Hepatocyte (in vitro differentiated cells): ENCODE results near the gene SOBP. TPM values are rescaled to one million over a fixed set of nuclear protein-coding genes. Genes with fewer than 3 reads are reported as not detected.

ENCODE experiments used
- DNase-seq: peaks from one replicate; pipeline ENCODE4 v3.0.0-alpha.2; 2016; ENCODE audit warnings: low spot score
- H2AFZ ChIP-seq: fragments of 200-600 bp; sonication (generic); 2 replicates; pipeline ENCODE4 v1.6.0; 2016; ENCODE audit warnings: antibody characterized with exemption, mild to moderate bottlenecking
- H3K27ac ChIP-seq: fragments of 200-600 bp; sonication (generic); 2 replicates; pipeline ENCODE4 v1.5.1; 2016; ENCODE audit warnings: mild to moderate bottlenecking
- H3K27me3 ChIP-seq: fragments of 200-600 bp; sonication (generic); 2 replicates; pipeline ENCODE4 v1.6.1; 2016
- H3K36me3 ChIP-seq: fragments of 200-600 bp; sonication (generic); replicated peaks from 2 replicates; pipeline ENCODE4 v1.5.1; 2016; ENCODE audit warnings: low read depth; ENCODE audit not compliant: insufficient read depth
- H3K4me1 ChIP-seq: fragments of 200-600 bp; sonication (generic); 2 replicates; pipeline ENCODE4 v1.5.1; 2016; ENCODE audit warnings: mild to moderate bottlenecking, moderate library complexity; ENCODE audit not compliant: insufficient read depth
- H3K4me2 ChIP-seq: fragments of 200-600 bp; sonication (generic); 2 replicates; pipeline ENCODE4 v1.6.0; 2016
- H3K4me3 ChIP-seq: fragments of 200-600 bp; sonication (generic); 2 replicates; pipeline ENCODE4 v1.5.1; 2016; ENCODE audit warnings: mild to moderate bottlenecking
- H3K79me2 ChIP-seq: fragments of 200-600 bp; sonication (generic); 2 replicates; pipeline ENCODE4 v1.6.0; 2017; ENCODE audit warnings: mild to moderate bottlenecking
- H3K9me2 ChIP-seq: fragments of 200-600 bp; sonication (generic); replicated peaks from 2 replicates; pipeline ENCODE4 v1.6.0; 2017; ENCODE audit warnings: mild to moderate bottlenecking; ENCODE audit not compliant: insufficient read depth
- H3K9me3 ChIP-seq: fragments of 200-600 bp; sonication (generic); 2 replicates; pipeline ENCODE4 v1.5.1; 2016; ENCODE audit warnings: low read depth, mild to moderate bottlenecking
- H4K20me1 ChIP-seq: fragments of 200-600 bp; sonication (generic); 2 replicates; pipeline ENCODE4 v1.6.0; 2016; ENCODE audit warnings: mild to moderate bottlenecking; ENCODE audit not compliant: insufficient read depth, poor library complexity, severe bottlenecking
- CTCF ChIP-seq: fragments of 200-600 bp; sonication (generic); IDR thresholded peaks from 2 replicates; pipeline ENCODE4 v1.5.1; 2016; ENCODE audit warnings: antibody characterized with exemption, mild to moderate bottlenecking; ENCODE audit not compliant: poor library complexity
- EZH2 ChIP-seq: fragments of 200-600 bp; sonication (generic); IDR thresholded peaks from 2 replicates; pipeline ENCODE4 v1.6.1; 2016; ENCODE audit warnings: antibody characterized with exemption, mild to moderate bottlenecking, borderline replicate concordance
- EZH2phosphoT487 ChIP-seq: fragments of 200-600 bp; sonication (generic); IDR thresholded peaks from one replicate; pipeline ENCODE4 v1.6.1; 2018; ENCODE audit warnings: antibody characterized with exemption, mild to moderate bottlenecking, low read depth, moderate library complexity; ENCODE audit not compliant: unreplicated experiment, severe bottlenecking
- WGBS: methylation state at CpG from one replicate; pipeline ENCODE4 v1.1.6; 2016; ENCODE audit warnings: low lambda C conversion rate; ENCODE audit errors: missing lambda C conversion rate; 5-methylcytosine and 5-hydroxymethylcytosine counted together
- polyA plus RNA-seq: library from polyadenylated mRNA; unstranded; fragments of >200 nt; fragmentation: Nextera tagmentation; extraction: Ambion mirVana; gene quantifications from 2 replicates; pipeline ENCODE4 v1.2.1, GENCODE V29; 2016
- total RNA-seq: library from RNA; depleted of rRNA; stranded (reverse); fragments of >200 nt; gene quantifications from 2 replicates; pipeline ENCODE4 v1.2.3, GENCODE V29; 2014

SOBP gene
- total and polyA plus RNA-seq, 2 experiments from 2014 or later: 2.1 to 2.2 TPM

- no peaks in the 10 kb centered on the region for H3K9me3 ChIP-seq
- DNase-seq: no peak
- H3K4me3 ChIP-seq: no peak overlapping the region
- H3K27me3 ChIP-seq: no peaks in the 10 kb centered on the region
- no peak overlapping the region for H2AFZ ChIP-seq
- no peak overlapping the region for H3K4me2 ChIP-seq
- no peaks in the 10 kb centered on the region for H3K9me2 ChIP-seq
- no peaks in the 10 kb centered on the region for H3K79me2 ChIP-seq
- H3K27ac ChIP-seq: no peak overlapping the region
- WGBS: 76% methylated on average over 5 of the region's 5 CpGs
- H4K20me1 ChIP-seq: no peaks in the 10 kb centered on the region
- H3K36me3 ChIP-seq: no peaks in the 10 kb centered on the region
- no peaks in the 10 kb centered on the region for H3K4me1 ChIP-seq
- TF ChIP-seq CTCF (no peak), EZH2phosphoT487 (no peak), EZH2 (no peak)
Observed at GRCh38 chr6:107585815-107586435, 96.0 kb downstream of the SOBP start.

DNA sequence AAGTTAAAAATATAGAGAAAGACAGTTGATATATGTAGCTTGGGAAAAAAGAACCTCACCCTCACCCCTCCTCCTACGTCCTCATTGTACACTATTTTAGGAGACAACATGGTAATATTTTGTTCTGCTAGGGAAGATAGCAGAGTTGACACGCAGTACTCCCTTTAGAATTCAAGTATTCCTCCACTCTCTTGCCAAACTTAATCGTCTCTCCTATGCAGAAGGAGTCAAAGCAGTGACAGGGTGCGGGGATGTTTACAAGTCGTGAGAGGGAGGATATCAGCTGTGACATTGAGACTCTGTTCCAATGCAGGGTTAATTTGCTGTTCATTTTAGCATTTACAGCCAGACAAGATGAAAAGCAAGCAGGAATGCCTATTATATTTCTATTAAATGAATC, 97.5 kb downstream of the SOBP start:
- WGBS: 55% methylated on average over 5 of the region's 5 CpGs
- Histone ChIP-seq H3K4me1 (no peaks in the 10 kb centered on the region), H3K27me3 (no peaks in the 10 kb centered on the region), H3K36me3 (no peaks in the 10 kb centered on the region), H2AFZ (no peak overlapping the region), H4K20me1 (no peaks in the 10 kb centered on the region), H3K9me2 (no peaks in the 10 kb centered on the region), H3K4me3 (no peak overlapping the region), H3K27ac (no peak overlapping the region), H3K79me2 (no peaks in the 10 kb centered on the region), H3K9me3 (no peaks in the 10 kb centered on the region), H3K4me2 (no peak overlapping the region)
- DNase-seq: no peak
- TF ChIP-seq CTCF (no peak), EZH2phosphoT487 (no peak), EZH2 (no peak)

DNA sequence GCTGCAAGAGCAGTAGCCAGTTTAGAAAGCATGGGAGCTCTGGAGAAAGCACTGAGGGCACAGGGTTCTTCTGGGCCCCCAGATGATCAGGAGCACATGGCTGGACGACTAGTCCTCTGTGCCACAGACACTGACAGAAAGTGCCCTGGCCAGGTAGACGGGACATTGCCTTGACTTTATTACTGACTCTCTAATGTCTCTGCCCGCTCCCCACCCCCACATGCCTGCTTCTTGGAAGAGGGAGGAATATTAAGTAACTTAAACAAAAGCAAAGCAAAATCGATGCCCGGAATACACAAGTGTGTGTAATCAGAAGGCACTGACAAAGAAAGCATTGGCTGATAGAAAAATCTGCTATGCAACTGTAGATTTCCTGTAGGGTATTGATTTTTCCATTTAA, 99.3 kb downstream of the SOBP start:
- Histone ChIP-seq H2AFZ (no peak overlapping the region), H3K4me1 (no peaks in the 10 kb centered on the region), H3K27ac (no peak overlapping the region), H3K27me3 (no peaks in the 10 kb centered on the region), H4K20me1 (no peaks in the 10 kb centered on the region), H3K9me2 (no peaks in the 10 kb centered on the region), H3K4me3 (no peak overlapping the region), H3K36me3 (no peaks in the 10 kb centered on the region), H3K9me3 (no peaks in the 10 kb centered on the region), H3K79me2 (no peaks in the 10 kb centered on the region), H3K4me2 (no peak overlapping the region)
- no peak for DNase-seq
- TF ChIP-seq EZH2phosphoT487 (no peak), EZH2 (no peak), CTCF (no peak)
- 87% methylated on average over 5 of the region's 5 CpGs for WGBS
